ENCODE measurements around the gene CES2. TPM values are rescaled to one million over a fixed set of nuclear protein-coding genes. Genes with fewer than 3 reads are reported as not detected.

Gene CES2
- total and polyA plus RNA-seq, 2 of the 8 experiments (the other 6 are each of a cell fraction or from before 2014, with no cell fraction given): 8.6 to 14.7 TPM

- no peak overlapping the region for H2AFZ ChIP-seq (ENCODE audit: low read length)
- H3K4ac ChIP-seq (replicated peaks; ENCODE audit: insufficient read length, low read depth, low read length): no peak overlapping the region
- H3K36me3 ChIP-seq (ENCODE audit: control insufficient read depth in 2 of 4, insufficient read depth in 4 of 4, low read length in 3 of 4): no peaks in the 10 kb centered on the region
- WGBS, 2 experiments (ENCODE audit: extremely low coverage in 1 of 2, insufficient coverage in 1 of 2, insufficient read length in 1 of 2, insufficient replicate concordance in 2 of 2, low coverage in 1 of 2, low lambda C conversion rate in 2 of 2, missing lambda C conversion rate in 1 of 2): 77% methylated on average over 4 of the region's 4 CpGs; no CpG with 5 or more reads in 1 of the 2 experiments
- DNase-seq (ENCODE audit: low read depth in 1 of 2, low spot score in 2 of 2) (no peak), FAIRE-seq (no peak)
- peaks cover 3% of the 10 kb centered on the region; the same call in 1 of the 2 replicates for H3K23me2 ChIP-seq (ENCODE audit: low read depth, low read length)
- no peak overlapping the region for H2AK5ac ChIP-seq (ENCODE audit: low read depth, low read length)
- no peak overlapping the region for H3K9ac ChIP-seq (replicated peaks in 1 of 4; ENCODE audit: extremely low read depth in 1 of 4, low read depth in 3 of 4, low read length in 3 of 4)
- no peak overlapping the region for H3K27ac ChIP-seq (ENCODE audit: low read depth, low read length)
- no peak overlapping the region for H4K91ac ChIP-seq (replicated peaks; ENCODE audit: insufficient read length, low read length)
- H3K9me3 ChIP-seq (ENCODE audit: insufficient read depth in 2 of 2, low read depth in 1 of 2, low read length in 1 of 2): no peaks in the 10 kb centered on the region
- no peak overlapping the region for H2BK12ac ChIP-seq (ENCODE audit: low read depth, low read length)
- no peak overlapping the region for H2BK120ac ChIP-seq (replicated peaks; ENCODE audit: low read depth, low read length)
- peaks cover 0 to 5% of the 10 kb centered on the region in 2 experiments for H4K20me1 ChIP-seq (replicated peaks in 1 of 2; ENCODE audit: control insufficient read depth in 1 of 2, insufficient read depth in 2 of 2, low read length in 2 of 2)
- no peak overlapping the region for H3K4me3 ChIP-seq (ENCODE audit: extremely low read depth in 1 of 4, insufficient read depth in 2 of 4, low read depth in 3 of 4, low read length in 4 of 4)
- H3K4me2 ChIP-seq (ENCODE audit: insufficient read depth in 1 of 2, low read depth in 2 of 2, low read length in 2 of 2): no peak overlapping the region
- ChIA-PET CTCF (ENCODE audit: partially characterized antibody) (interaction anchor here (1.0 to 42.0 kb wide), 4 partner anchors 2 to 47 kb away, joined by 4 to 1009 read pairs (median 507); partner anchors contain the start of genes CDH16, CES3, PDP2 and RRAD), POLR2A (ENCODE audit: partially characterized antibody) (no interaction called here)
- H2BK15ac ChIP-seq (ENCODE audit: low read length): no peak overlapping the region
- no peak overlapping the region for H4K8ac ChIP-seq (ENCODE audit: extremely low read depth, insufficient read depth, low read length)
- no peak overlapping the region for H3K56ac ChIP-seq (replicated peaks; ENCODE audit: insufficient read length, low read depth, low read length)
- no peak overlapping the region for H2BK5ac ChIP-seq (ENCODE audit: low read depth, low read length)
- no peak overlapping the region for H2BK20ac ChIP-seq (ENCODE audit: low read length)
- H3K27me3 ChIP-seq (replicated peaks in 1 of 4; ENCODE audit: control insufficient read depth in 3 of 4, extremely low read depth in 1 of 4, insufficient read depth in 3 of 4, low read length in 3 of 4): no peaks in the 10 kb centered on the region; a peak in 2 of 7 replicates
- no peak overlapping the region for H3K23ac ChIP-seq (ENCODE audit: insufficient read length)
- no peak overlapping the region for H4K5ac ChIP-seq (ENCODE audit: insufficient read length, low read depth, low read length)
- H3K79me2 ChIP-seq (ENCODE audit: control insufficient read depth in 1 of 2, insufficient read depth in 2 of 2, low read length in 2 of 2): no peaks in the 10 kb centered on the region
- peaks cover 0 to 3% (median 0%) of the 10 kb centered on the region in 4 experiments; a peak in 1 of 7 replicates for H3K4me1 ChIP-seq (replicated peaks in 1 of 4; ENCODE audit: control insufficient read depth in 3 of 4, insufficient read depth in 4 of 4, low read length in 3 of 4)
- H3K79me1 ChIP-seq (ENCODE audit: low read depth, low read length): no peaks in the 10 kb centered on the region
- no peak overlapping the region for H3K18ac ChIP-seq (ENCODE audit: extremely low read depth, low read length)
- H3K14ac ChIP-seq (ENCODE audit: insufficient read length): no peak overlapping the region
- TF ChIP-seq ASH2L (IDR thresholded peaks at IDR 0.05; ENCODE audit: low read length) (no peak), CBX5 (IDR thresholded peaks at IDR 0.05; ENCODE audit: low read depth, low read length) (no peak), TAF7 (optimal IDR thresholded peaks at IDR 0.05; ENCODE audit: borderline replicate concordance, low read depth, low read length) (no peak), TAF1 (IDR thresholded peaks at IDR 0.05; ENCODE audit: low read depth, low read length) (no peak), RXRA (IDR thresholded peaks at IDR 0.05; ENCODE audit: insufficient read depth, low read depth, low read length) (no peak), GTF2F1 (IDR thresholded peaks at IDR 0.05; ENCODE audit: borderline replicate concordance, low read depth, low read length) (no peak), RFX5 (IDR thresholded peaks at IDR 0.05; ENCODE audit: borderline replicate concordance, low read depth, low read length) (no peak), GABPA (IDR thresholded peaks at IDR 0.05; ENCODE audit: borderline replicate concordance, insufficient read depth, low read length) (no peak), CTCF (IDR thresholded peaks at IDR 0.05; ENCODE audit: control extremely low read depth in 1 of 3, insufficient read depth in 1 of 3, low read depth in 1 of 3, low read length in 3 of 3) (no peak), EGR1 (IDR thresholded peaks at IDR 0.05; ENCODE audit: borderline replicate concordance, low read depth, low read length) (no peak), EP300 (IDR thresholded peaks at IDR 0.05; ENCODE audit: borderline replicate concordance in 1 of 2, low read depth in 2 of 2, low read length in 2 of 2) (no peak)
These were observed 21.6 kb upstream of the CES2 start for GRCh38 chr16:66913711-66914110.

Measured in H1 (cell line).